Psoas muscle (tissue), 8 donors: ENCODE data around the gene OR6F1. TPM values are rescaled to one million over a fixed set of nuclear protein-coding genes. Genes with fewer than 3 reads are reported as not detected.
"Not testable (repeated sequence)": the region's sequence is repeated elsewhere in the genome, so short reads cannot be mapped to it uniquely, and the experiment has no call there.

Experiments used
- ATAC-seq, 4 donors: fragments of 200-7000 bp; cut with Tn5 transposase; one replicate each; pipeline ENCODE4 v1.9.1; 2020; ENCODE audit warnings: moderate library complexity in 3 of 4, mild to moderate bottlenecking in 2 of 4
- DNase-seq, 2 donors: peaks; one replicate each; pipeline ENCODE4 v3.0.0-alpha.2; 2020
- H3K27ac ChIP-seq: fragments of 200-600 bp; one replicate; pipeline ENCODE4 v1.8.0; 2022
- H3K27me3 ChIP-seq, 3 donors: fragments of 200-600 bp in 1 of 3; one replicate each; pipeline versions ENCODE4 v1.6.1 to v1.8.0; 2013 to 2022; ENCODE audit warnings: low read length in 2 of 3, mild to moderate bottlenecking in 2 of 3, moderate library complexity in 1 of 3; ENCODE audit not compliant: insufficient read depth in 3 of 3
- H3K36me3 ChIP-seq, 2 donors: fragments of 200-600 bp in 1 of 2; one replicate each; pipeline versions ENCODE4 v1.6.1 to v1.8.0; 2013 to 2022; ENCODE audit warnings: low read depth in 1 of 2, mild to moderate bottlenecking in 1 of 2, moderate library complexity in 1 of 2; ENCODE audit not compliant: insufficient read depth in 1 of 2
- H3K4me1 ChIP-seq: fragments of 200-600 bp; one replicate; pipeline ENCODE4 v1.8.0; 2022
- H3K4me3 ChIP-seq: fragments of 200-600 bp; one replicate; pipeline ENCODE4 v1.8.0; 2022; ENCODE audit warnings: mild to moderate bottlenecking
- H3K9me3 ChIP-seq: fragments of 200-600 bp; one replicate; pipeline ENCODE4 v1.8.0; 2022
- CTCF ChIP-seq: fragments of 200-600 bp; IDR thresholded peaks from one replicate; pipeline ENCODE4 v1.8.0; 2022; ENCODE audit warnings: antibody characterized with exemption
- WGBS, 3 donors: extraction: QIAGEN DNeasy Blood & Tissue Kit; methylation state at CpG; one replicate each; pipeline versions ENCODE4 v1.1.6 to v1.1.7; 2013; 5-methylcytosine and 5-hydroxymethylcytosine counted together
- intact Hi-C, 2 donors: fragments of 100-400 bp; cut with DNase I; formaldehyde crosslinking; loops; one replicate each; pipeline versions ENCODE4 v1.11.0 to v1.14.2; 2022
- polyA plus RNA-seq, 3 donors: library from polyadenylated mRNA; stranded (reverse); fragments of 200-250 nt; gene quantifications; one replicate each; pipeline ENCODE4 v1.2.3, GENCODE V29; 2013
- total RNA-seq, 4 donors: library from RNA; stranded (reverse); fragmentation: NEBNext Ultra II Directional in 2 of 4; extraction: Animal tissue kit (Norgen Biotek cat#: 25700) in 2 of 4; gene quantifications; one replicate each; pipeline versions ENCODE4 v1.2.1 to v1.2.4, GENCODE V29; 2021 to 2023
- donor health status: healthy with polysubstance abuse.
- donor health status: DM: no; HTN: no; CAD: no; lungs with moderate emphysema.
- donor health status: Bipolar disorder and iron deficiency.
- donor health status: healthy.
- donor health status: DM: yes; HTN: yes; CAD: no.
- donor health status: DM: no; HTN: no; CAD: no.
- donor health status: DM: no; HTN: no; CAD: no.
- donor health status: DM: yes; HTN: yes; CAD: no.

Gene OR6F1
- total and polyA plus RNA-seq, 7 donors = not detected

- TF ChIP-seq CTCF = no peak
- no peaks in the 10 kb centered on the region for H3K27me3 ChIP-seq
- intact Hi-C loops = no loop called here
- H3K4me3 ChIP-seq = no peak within 1 kb of the TSS
- no peaks in the 10 kb centered on the region for H3K36me3 ChIP-seq
- no peak within 1 kb of the TSS for H3K27ac ChIP-seq
- DNase-seq (no peak), ATAC-seq (no peak)
- no peaks in the 10 kb centered on the region for H3K4me1 ChIP-seq
- WGBS, 3 donors = 91 to 97% (median 92%) methylated on average over 1 of the region's 1 CpG
- H3K9me3 ChIP-seq = no peaks in the 10 kb centered on the region
Measured at GRCh38 chr1:247738315-247738714, 21.9 kb upstream of the OR6F1 start, which contains the start of gene OR14K1. Gene OR14K1, plus strand, starts transcription at chr1:247738615. Its CDS starts 0 bp downstream, at chr1:247738615.

GRCh38 chr1:247721222-247721621 is 4.8 kb upstream of the OR6F1 start:
- 90 to 94% (median 92%) methylated on average over 4 of the region's 4 CpGs for WGBS, 3 donors
- H3K9me3 ChIP-seq = no peaks in the 10 kb centered on the region
- no peak for ATAC-seq
- no peak overlapping the region for H3K27ac ChIP-seq
- no peak for DNase-seq
- no peak overlapping the region for H3K4me3 ChIP-seq
- no peak for TF ChIP-seq CTCF
- intact Hi-C loops = no loop called here
- H3K36me3 ChIP-seq = no peaks in the 10 kb centered on the region
- no peaks in the 10 kb centered on the region for H3K27me3 ChIP-seq
- no peaks in the 10 kb centered on the region for H3K4me1 ChIP-seq

- WGBS, 3 donors = 81 to 92% (median 92%) methylated on average over 7 of the region's 7 CpGs
- ATAC-seq = no peak
Measured at GRCh38 chr1:247713753-247714152, 2.7 kb downstream of the OR6F1 start.

GRCh38 chr1:247710681-247711080 is 5.8 kb downstream of the OR6F1 start:
- H3K4me1 ChIP-seq, intact Hi-C loops, H3K27me3 ChIP-seq, ATAC-seq, H3K36me3 ChIP-seq, H3K4me3 ChIP-seq, H3K27ac ChIP-seq, H3K9me3 ChIP-seq, DNase-seq: not testable (repeated sequence)
- 87 to 97% (median 93%) methylated on average over 8 of the region's 8 CpGs for WGBS, 3 donors

More at GRCh38 chr1:247713753-247714152, 2.7 kb downstream of the OR6F1 start:
- no peak for DNase-seq
- H3K9me3 ChIP-seq = no peaks in the 10 kb centered on the region
- H3K27ac ChIP-seq = no peak overlapping the region
- no peaks in the 10 kb centered on the region for H3K27me3 ChIP-seq
- no peak overlapping the region for H3K4me3 ChIP-seq
- H3K36me3 ChIP-seq = no peaks in the 10 kb centered on the region
- intact Hi-C loops = no loop called here
- no peaks in the 10 kb centered on the region for H3K4me1 ChIP-seq
- TF ChIP-seq CTCF = no peak

- Histone ChIP-seq H3K4me1 (no peaks in the 10 kb centered on the region), H3K27me3 (peaks cover 0 to 2% (median 0%) of the 10 kb centered on the region in 3 donors), H3K36me3 (no peaks in the 10 kb centered on the region), H3K27ac (no peak overlapping the region), H3K9me3 (no peaks in the 10 kb centered on the region), H3K4me3 (no peak overlapping the region)
- no peak for ATAC-seq
- DNase-seq = no peak
- intact Hi-C loops = no loop called here
- WGBS, 3 donors = 82 to 87% (median 84%) methylated on average over 1 of the region's 1 CpG
- no peak for TF ChIP-seq CTCF
Measured at GRCh38 chr1:247701338-247701737, 15.1 kb downstream of the OR6F1 start.
